KMS-11 (cell line): ENCODE measurements around the gene ISYNA1.

Experiments
- H2AFZ ChIP-seq: fragments of 200-600 bp; sonication (generic); 2 replicates; pipeline ENCODE4 v1.6.1; 2016; ENCODE audit warnings: antibody characterized with exemption, mixed run types, low read depth
- H3K27ac ChIP-seq: fragments of 200-600 bp; sonication (generic); 2 replicates; pipeline ENCODE4 v1.6.1; 2016; ENCODE audit warnings: mild to moderate bottlenecking, mixed run types
- H3K27me3 ChIP-seq: fragments of 200-600 bp; sonication (generic); 2 replicates; pipeline ENCODE4 v1.6.1; 2017; ENCODE audit warnings: mild to moderate bottlenecking, low read depth, mixed run types, moderate library complexity; ENCODE audit not compliant: insufficient read depth
- H3K36me3 ChIP-seq: fragments of 200-600 bp; sonication (generic); 2 replicates; pipeline ENCODE4 v1.6.1; 2017; ENCODE audit warnings: mild to moderate bottlenecking, mixed run types; ENCODE audit not compliant: insufficient read depth
- H3K4me1 ChIP-seq: fragments of 200-600 bp; sonication (generic); 2 replicates; pipeline ENCODE4 v1.6.1; 2016; ENCODE audit warnings: mild to moderate bottlenecking, low read depth, mixed run types; ENCODE audit not compliant: poor library complexity, severe bottlenecking
- H3K4me2 ChIP-seq: fragments of 200-600 bp; sonication (generic); 2 replicates; pipeline ENCODE4 v1.7.0; 2016; ENCODE audit warnings: mild to moderate bottlenecking, mixed run types
- H3K4me3 ChIP-seq: fragments of 200-600 bp; sonication (generic); IDR thresholded peaks from 2 replicates; pipeline ENCODE4 v1.6.1; 2017; ENCODE audit warnings: low read depth, low read length, mixed read lengths; ENCODE audit not compliant: insufficient read depth
- H3K79me2 ChIP-seq: fragments of 200-600 bp; sonication (generic); 2 replicates; pipeline ENCODE4 v1.6.1; 2016; ENCODE audit warnings: low read depth, mixed run types; ENCODE audit not compliant: insufficient read depth
- H3K9ac ChIP-seq: fragments of 200-600 bp; sonication (generic); 2 replicates; pipeline ENCODE4 v1.6.1; 2016; ENCODE audit warnings: mild to moderate bottlenecking, mixed run types
- H4K20me1 ChIP-seq: fragments of 200-600 bp; sonication (generic); 2 replicates; pipeline ENCODE4 v1.6.1; 2016; ENCODE audit warnings: mild to moderate bottlenecking, mixed run types; ENCODE audit not compliant: insufficient read depth
- TF ChIP-seq, protein P1 (sequence below): fragments of 200-600 bp; sonication (generic); conservative IDR thresholded peaks from 2 replicates; pipeline ENCODE4 v1.6.1; 2017; ENCODE audit warnings: low read depth, mild to moderate bottlenecking, antibody characterized with exemption, low read length, moderate library complexity, mixed read lengths

Gene ISYNA1

DNA sequence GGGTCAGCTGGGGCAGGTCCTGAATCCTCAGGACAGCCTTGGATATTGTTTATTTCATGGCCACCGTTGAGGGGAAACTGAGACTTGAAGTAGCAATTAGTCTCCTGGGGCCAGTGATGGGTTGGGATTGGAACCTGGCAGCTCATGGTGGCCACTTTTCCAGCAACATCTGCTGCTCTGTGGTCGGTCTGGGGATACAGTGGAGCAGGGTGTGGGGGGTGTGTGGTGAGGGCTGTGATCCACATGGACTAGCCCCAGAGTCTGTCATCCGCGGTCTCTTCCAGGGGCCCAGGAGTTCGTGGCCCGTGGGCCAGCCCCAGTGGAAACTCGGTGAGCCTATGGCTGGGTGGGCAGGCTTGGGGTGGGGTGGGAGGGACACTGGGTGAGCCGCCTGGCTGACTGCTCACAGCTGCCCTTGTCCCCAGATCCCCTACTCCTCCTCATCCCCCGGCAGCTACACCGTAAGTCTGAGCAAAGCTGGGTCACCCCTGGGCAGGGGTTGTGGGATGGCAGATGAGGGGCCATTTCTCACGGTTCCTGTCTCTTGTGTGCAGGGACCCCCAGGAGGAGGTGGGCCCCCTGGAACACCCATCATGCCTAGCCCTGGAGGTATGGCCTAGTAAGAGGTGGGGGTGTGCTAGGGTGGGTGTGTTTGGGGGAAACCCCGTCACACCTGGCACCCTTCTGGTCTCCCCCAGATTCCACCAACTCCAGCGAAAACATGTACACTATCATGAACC is 5.5 kb downstream of the ISYNA1 start:
- TF ChIP-seq, protein P1, sequence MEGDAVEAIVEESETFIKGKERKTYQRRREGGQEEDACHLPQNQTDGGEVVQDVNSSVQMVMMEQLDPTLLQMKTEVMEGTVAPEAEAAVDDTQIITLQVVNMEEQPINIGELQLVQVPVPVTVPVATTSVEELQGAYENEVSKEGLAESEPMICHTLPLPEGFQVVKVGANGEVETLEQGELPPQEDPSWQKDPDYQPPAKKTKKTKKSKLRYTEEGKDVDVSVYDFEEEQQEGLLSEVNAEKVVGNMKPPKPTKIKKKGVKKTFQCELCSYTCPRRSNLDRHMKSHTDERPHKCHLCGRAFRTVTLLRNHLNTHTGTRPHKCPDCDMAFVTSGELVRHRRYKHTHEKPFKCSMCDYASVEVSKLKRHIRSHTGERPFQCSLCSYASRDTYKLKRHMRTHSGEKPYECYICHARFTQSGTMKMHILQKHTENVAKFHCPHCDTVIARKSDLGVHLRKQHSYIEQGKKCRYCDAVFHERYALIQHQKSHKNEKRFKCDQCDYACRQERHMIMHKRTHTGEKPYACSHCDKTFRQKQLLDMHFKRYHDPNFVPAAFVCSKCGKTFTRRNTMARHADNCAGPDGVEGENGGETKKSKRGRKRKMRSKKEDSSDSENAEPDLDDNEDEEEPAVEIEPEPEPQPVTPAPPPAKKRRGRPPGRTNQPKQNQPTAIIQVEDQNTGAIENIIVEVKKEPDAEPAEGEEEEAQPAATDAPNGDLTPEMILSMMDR, result no peak
- Histone ChIP-seq H3K4me3 (no peak overlapping the region), H3K4me2 (peak overlapping the region; percentile 58), H3K27ac (peak overlapping the region; percentile 56), H3K79me2 (no peaks in the 10 kb centered on the region), H3K4me1 (peaks cover 31% of the 10 kb centered on the region), H3K36me3 (no peaks in the 10 kb centered on the region), H3K27me3 (no peaks in the 10 kb centered on the region), H2AFZ (peak overlapping the region; percentile 44; the same call in 1 of the 2 replicates), H3K9ac (peak overlapping the region; percentile 78), H4K20me1 (no peaks in the 10 kb centered on the region)

DNA sequence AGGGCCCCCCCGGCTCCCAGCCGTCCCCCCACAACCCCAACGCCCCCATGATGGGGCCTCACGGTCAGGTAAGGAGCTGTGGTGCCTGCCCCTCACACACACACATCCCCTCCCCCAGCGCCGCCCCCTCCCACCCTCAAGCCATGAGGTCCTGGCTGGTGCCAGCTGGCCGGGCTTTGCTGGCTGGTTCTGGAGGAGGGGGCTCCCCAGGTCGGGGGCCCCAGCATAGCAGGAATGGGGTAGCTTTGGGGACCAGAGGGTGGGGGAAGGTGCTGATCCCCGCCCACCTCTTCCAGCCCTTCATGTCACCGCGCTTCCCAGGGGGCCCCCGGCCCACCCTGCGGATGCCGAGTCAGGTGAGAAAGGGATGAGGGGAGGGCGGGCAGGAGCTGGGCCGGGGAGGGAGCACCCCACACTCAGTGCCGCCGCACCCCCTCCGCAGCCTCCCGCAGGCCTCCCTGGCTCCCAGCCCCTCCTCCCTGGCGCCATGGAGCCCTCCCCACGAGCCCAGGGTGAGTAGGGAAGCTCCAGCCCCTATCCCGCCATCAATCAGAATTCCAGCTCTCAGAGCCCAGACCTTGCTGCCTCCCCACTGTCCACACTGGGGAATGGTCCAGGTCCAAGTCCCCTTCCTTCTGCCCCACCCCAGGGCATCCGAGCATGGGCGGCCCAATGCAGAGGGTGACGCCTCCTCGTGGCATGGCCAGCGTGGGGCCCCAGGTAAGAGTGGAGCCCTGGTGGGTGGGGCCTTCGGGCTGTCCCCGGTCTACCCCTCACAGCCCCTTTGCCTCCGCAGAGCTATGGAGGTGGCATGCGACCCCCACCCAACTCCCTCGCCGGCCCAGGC is 6.4 kb downstream of the ISYNA1 start:
- no peaks in the 10 kb centered on the region for H3K79me2 ChIP-seq
- H3K4me1 ChIP-seq, result peaks cover 31% of the 10 kb centered on the region
- TF ChIP-seq, protein P1, result no peak
- H4K20me1 ChIP-seq, result no peaks in the 10 kb centered on the region
- peak overlapping the region; percentile 39; the same call in 1 of the 2 replicates for H3K4me2 ChIP-seq
- no peak overlapping the region for H3K4me3 ChIP-seq
- H3K27ac ChIP-seq, result no peak overlapping the region
- H3K9ac ChIP-seq, result peak overlapping the region; percentile 78; the same call in 1 of the 2 replicates
- no peaks in the 10 kb centered on the region for H3K27me3 ChIP-seq
- no peak overlapping the region for H2AFZ ChIP-seq
- no peaks in the 10 kb centered on the region for H3K36me3 ChIP-seq

DNA sequence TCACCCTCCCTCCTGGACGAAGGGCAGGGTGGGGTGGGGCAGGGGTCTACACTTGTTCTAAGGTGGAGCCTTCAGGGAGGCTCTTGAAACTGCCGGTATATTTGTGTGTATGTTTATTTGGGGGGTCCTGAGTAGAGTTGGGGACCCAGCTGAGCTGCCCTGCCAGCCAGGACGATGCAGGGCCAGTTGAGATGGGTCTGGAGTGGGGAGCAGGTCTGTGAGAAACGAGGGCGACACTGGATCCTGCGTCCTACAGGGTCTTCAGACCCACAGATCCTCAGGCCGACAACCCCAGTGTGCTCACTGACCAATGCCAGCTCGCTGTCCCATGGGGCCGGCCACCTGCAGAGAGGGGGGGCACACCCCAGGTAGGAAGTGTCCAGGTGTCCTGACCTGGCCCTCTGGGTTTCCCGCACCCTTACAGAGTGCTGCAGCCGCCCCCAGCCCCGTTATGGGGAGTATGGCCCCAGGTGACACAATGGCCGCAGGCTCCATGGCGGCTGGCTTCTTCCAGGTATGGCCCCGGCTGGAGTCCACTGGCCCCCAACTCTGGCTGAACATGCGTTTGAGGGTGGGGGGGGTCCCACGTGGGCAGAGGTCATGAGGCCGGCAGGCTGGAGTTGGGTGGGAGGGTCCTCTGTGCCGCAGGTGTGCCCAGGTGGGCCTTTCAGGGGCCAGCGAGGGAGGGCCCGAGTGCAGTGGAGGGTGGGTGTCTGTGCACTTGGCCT is 7.4 kb downstream of the ISYNA1 start:
- H3K4me3 ChIP-seq, result no peak overlapping the region
- H4K20me1 ChIP-seq, result no peaks in the 10 kb centered on the region
- no peak overlapping the region for H3K9ac ChIP-seq
- H3K36me3 ChIP-seq, result no peaks in the 10 kb centered on the region
- H3K27ac ChIP-seq, result 0 out of 2 replicates have a peak overlapping the region, but pooled peaks have one; percentile 69
- H2AFZ ChIP-seq, result no peak overlapping the region
- H3K4me1 ChIP-seq, result peaks cover 31% of the 10 kb centered on the region
- H3K27me3 ChIP-seq, result no peaks in the 10 kb centered on the region
- no peak overlapping the region for H3K4me2 ChIP-seq
- no peaks in the 10 kb centered on the region for H3K79me2 ChIP-seq
- TF ChIP-seq, protein P1, result no peak

DNA sequence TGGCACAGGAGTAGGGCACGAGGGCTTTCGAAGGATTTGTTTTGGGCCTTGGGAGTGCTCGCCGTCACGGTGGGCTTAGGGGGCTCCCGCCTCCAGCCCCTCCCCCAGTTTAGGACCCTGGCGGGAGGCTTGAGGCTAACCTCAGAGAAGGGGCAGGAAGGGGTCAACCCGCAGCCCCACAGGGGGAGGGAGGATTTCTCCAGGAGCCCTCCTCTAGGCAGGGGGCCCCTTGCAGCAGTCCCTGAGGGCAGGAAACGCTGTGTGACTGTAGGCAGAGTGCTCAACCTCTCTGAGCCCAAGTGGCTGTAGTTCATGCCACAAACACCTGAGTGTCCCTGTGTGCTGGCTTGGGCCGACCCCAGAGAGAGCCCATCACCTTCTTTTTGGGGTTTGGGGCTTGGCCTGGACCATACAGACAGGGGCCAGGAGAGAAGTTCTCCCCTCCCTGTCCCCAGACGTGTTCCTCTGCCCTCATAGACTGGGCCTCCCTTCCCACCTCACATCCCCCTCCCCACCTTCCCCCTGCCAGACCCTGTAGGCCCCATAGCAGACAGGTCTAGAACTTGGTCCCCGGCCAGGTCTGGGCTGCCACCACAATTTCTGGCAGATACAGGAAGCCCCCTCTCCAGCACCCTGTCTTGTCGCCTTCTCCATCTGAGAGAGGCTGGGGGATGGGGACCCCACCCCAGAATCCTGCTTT is 8.1 kb downstream of the ISYNA1 start:
- H3K27ac ChIP-seq, result peak overlapping the region; percentile 69
- peaks cover 31% of the 10 kb centered on the region for H3K4me1 ChIP-seq
- no peaks in the 10 kb centered on the region for H3K79me2 ChIP-seq
- H3K4me2 ChIP-seq, result peak overlapping the region; percentile 73
- no peak overlapping the region for H3K4me3 ChIP-seq
- peak overlapping the region; percentile 59 for H3K9ac ChIP-seq
- H2AFZ ChIP-seq, result no peak overlapping the region
- H3K27me3 ChIP-seq, result no peaks in the 10 kb centered on the region
- TF ChIP-seq, protein P1, result no peak
- H3K36me3 ChIP-seq, result no peaks in the 10 kb centered on the region
- H4K20me1 ChIP-seq, result no peaks in the 10 kb centered on the region
